Cardiac fibroblast (primary cell): ENCODE data around the gene COL5A1.

Experiments used
- DNase-seq, 2 donors: peaks; one replicate each; pipeline versions ENCODE4 v3.0.0 to v3.0.0-alpha.2; 2010; ENCODE audit warnings: low read depth in 2 of 2
- H3K4me3 ChIP-seq, 2 donors: replicated peaks in 1 of 2; 1 replicate in 1 of 2; 2 replicates in 1 of 2; pipeline ENCODE4 v1.5.1; 2011; ENCODE audit warnings: low read depth in 2 of 2, low read length in 2 of 2, mild to moderate bottlenecking in 2 of 2, moderate library complexity in 1 of 2
- CTCF ChIP-seq: IDR thresholded peaks from one replicate; pipeline ENCODE4 v1.5.1; 2011; ENCODE audit warnings: low read depth, mild to moderate bottlenecking, low read length, inconsistent platforms

COL5A1 gene

GRCh38 chr9:134691695-134692572 is 50.3 kb downstream of the COL5A1 start:
- TF ChIP-seq CTCF: no peak
- H3K4me3 ChIP-seq: no peak overlapping the region
- DNase-seq: no peak

DNA sequence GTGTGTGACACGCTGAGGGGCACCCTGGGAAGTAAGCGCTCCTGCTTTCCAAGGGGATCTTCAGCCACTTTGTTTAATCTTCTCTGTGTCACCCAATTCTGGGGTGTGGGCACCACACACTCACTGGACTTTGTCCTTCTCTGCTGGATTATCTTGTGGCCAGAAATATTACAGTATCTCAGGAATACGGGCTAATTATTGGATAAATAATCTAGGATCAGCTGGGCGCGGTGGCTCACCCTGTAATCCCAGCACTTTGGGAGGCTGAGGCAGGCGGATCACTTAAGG is 50.9 kb downstream of the COL5A1 start:
- TF ChIP-seq CTCF: no peak
- no peak overlapping the region for H3K4me3 ChIP-seq
- DNase-seq: no peak

GRCh38 chr9:134693011-134693410 is 51.4 kb downstream of the COL5A1 start:
- H3K4me3 ChIP-seq: no peak overlapping the region
- TF ChIP-seq CTCF: no peak
- no peak for DNase-seq

- no peak overlapping the region for H3K4me3 ChIP-seq
- no peak for TF ChIP-seq CTCF
- DNase-seq: no peak
Measured at GRCh38 chr9:134693641-134694367, 52.2 kb downstream of the COL5A1 start.

DNA sequence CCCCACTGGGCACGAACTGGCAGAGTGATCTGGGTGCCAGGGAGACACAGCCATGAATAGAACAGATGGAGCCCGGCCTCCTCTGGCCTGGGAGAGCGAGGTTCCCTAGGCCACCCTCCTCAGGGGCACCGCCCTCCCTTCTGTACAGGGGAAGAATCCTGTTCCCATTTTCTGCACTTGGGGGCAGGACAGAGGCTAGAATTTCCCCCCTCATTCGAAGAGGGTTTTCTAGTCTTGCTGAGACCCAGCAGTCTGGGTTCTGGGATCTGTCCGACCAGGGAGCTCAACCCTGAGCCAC is 52.7 kb downstream of the COL5A1 start:
- DNase-seq: no peak
- H3K4me3 ChIP-seq: no peak overlapping the region
- no peak for TF ChIP-seq CTCF

GRCh38 chr9:134694714-134695113 is 53.1 kb downstream of the COL5A1 start:
- TF ChIP-seq CTCF: no peak
- no peak for DNase-seq
- no peak overlapping the region for H3K4me3 ChIP-seq

GRCh38 chr9:134695144-134695543 is 53.5 kb downstream of the COL5A1 start:
- H3K4me3 ChIP-seq: no peak overlapping the region
- DNase-seq: no peak
- TF ChIP-seq CTCF: no peak
